C4-2B (cell line): Measurements from ENCODE around the gene NEB.
"Not testable (repeated sequence)": the region's sequence is repeated elsewhere in the genome, so short reads cannot be mapped to it uniquely, and the experiment has no call there.

Source experiments
- H3K27ac ChIP-seq: fragments of 450-650 bp; 2 replicates; pipeline ENCODE4 v1.5.1; 2017
- ZFX ChIP-seq: fragments of 450-650 bp; IDR thresholded peaks from 2 replicates; pipeline ENCODE4 v1.6.1; 2017
- TF ChIP-seq, protein P1 (sequence below): fragments of 450-650 bp; conservative IDR thresholded peaks from 2 replicates; pipeline ENCODE4 v1.5.1; 2017; ENCODE audit warnings: mild to moderate bottlenecking

Gene NEB

GRCh38 chr2:151758744-151759143 is 24.5 kb upstream of the NEB start:
- TF ChIP-seq, protein P1, sequence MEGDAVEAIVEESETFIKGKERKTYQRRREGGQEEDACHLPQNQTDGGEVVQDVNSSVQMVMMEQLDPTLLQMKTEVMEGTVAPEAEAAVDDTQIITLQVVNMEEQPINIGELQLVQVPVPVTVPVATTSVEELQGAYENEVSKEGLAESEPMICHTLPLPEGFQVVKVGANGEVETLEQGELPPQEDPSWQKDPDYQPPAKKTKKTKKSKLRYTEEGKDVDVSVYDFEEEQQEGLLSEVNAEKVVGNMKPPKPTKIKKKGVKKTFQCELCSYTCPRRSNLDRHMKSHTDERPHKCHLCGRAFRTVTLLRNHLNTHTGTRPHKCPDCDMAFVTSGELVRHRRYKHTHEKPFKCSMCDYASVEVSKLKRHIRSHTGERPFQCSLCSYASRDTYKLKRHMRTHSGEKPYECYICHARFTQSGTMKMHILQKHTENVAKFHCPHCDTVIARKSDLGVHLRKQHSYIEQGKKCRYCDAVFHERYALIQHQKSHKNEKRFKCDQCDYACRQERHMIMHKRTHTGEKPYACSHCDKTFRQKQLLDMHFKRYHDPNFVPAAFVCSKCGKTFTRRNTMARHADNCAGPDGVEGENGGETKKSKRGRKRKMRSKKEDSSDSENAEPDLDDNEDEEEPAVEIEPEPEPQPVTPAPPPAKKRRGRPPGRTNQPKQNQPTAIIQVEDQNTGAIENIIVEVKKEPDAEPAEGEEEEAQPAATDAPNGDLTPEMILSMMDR = no peak
- no peak for TF ChIP-seq ZFX
- no peak overlapping the region for H3K27ac ChIP-seq

GRCh38 chr2:151757861-151758260 is 23.6 kb upstream of the NEB start:
- TF ChIP-seq, protein P1 = no peak
- no peak for TF ChIP-seq ZFX
- H3K27ac ChIP-seq = no peak overlapping the region

- no peak overlapping the region for H3K27ac ChIP-seq
- TF ChIP-seq, protein P1 = no peak
- TF ChIP-seq ZFX = no peak
These were observed 22.5 kb upstream of the NEB start for GRCh38 chr2:151756820-151757219.

DNA sequence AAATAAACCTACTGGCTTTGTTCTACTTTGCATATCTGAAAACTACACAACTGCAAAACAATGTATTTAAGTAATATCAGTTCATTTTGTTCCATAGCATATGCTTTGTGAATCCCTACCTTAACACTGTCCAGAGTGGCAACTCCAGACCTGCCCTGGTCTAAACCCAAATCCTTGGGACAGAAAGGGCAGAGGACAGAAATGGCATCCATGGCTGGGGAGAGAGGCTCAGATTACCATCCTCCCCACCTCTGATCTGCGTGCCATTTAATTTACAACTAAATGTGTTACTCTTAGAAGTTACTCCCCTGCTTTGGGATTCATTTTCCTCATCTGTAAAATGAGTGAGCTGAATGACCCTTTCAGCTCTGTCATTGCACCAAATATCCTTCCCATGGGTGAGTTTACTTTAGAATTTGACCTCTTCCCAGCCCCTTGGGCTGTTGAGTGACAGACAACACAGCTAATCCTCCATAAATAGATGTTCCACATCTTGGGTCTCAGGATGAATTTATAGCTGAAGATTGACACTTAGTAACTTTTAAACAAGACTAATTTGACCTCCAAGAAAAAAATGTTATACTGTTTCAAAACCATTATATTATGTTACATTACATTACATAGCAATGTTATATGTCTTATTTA is 20.1 kb upstream of the NEB start:
- no peak overlapping the region for H3K27ac ChIP-seq
- TF ChIP-seq, protein P1 = no peak

DNA sequence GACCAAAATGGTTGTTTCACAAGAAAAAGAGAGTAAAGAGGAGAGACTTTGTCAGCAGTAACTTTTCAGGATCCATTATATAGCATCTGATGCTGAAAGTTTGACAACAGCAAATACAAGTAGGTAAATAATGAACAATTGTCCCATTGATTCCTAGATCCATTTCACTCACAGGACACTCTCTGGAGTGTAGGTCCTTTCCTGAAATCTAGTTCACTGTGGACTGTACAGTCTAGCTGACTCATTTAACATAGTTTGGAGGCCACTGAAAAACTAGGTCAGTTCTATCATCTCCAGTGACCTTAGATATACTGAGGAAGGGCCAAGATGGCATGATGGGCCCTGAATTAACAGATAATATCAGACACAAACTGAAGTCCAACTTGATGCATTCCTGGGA is 19.3 kb upstream of the NEB start:
- H3K27ac ChIP-seq = no peak overlapping the region
- TF ChIP-seq, protein P1 = no peak
- TF ChIP-seq ZFX = no peak

DNA sequence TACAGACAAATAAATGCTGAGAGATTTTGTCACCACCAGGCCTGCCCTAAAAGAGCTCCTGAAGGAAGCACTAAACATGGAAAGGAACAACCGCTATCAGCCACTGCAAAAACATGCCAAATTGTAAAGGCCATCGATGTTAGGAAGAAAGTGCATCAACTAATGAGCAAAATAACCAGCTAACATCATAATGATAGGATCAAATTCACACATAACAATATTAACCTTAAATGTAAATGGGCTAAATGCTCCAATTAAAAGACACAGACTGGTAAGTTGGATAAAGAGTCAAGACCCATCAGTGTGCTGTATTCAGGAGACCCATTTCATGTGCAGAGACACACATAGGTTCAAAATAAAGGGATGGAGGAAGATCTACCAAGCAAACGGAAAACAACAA is 11.0 kb upstream of the NEB start:
- not testable (repeated sequence) for H3K27ac ChIP-seq

DNA sequence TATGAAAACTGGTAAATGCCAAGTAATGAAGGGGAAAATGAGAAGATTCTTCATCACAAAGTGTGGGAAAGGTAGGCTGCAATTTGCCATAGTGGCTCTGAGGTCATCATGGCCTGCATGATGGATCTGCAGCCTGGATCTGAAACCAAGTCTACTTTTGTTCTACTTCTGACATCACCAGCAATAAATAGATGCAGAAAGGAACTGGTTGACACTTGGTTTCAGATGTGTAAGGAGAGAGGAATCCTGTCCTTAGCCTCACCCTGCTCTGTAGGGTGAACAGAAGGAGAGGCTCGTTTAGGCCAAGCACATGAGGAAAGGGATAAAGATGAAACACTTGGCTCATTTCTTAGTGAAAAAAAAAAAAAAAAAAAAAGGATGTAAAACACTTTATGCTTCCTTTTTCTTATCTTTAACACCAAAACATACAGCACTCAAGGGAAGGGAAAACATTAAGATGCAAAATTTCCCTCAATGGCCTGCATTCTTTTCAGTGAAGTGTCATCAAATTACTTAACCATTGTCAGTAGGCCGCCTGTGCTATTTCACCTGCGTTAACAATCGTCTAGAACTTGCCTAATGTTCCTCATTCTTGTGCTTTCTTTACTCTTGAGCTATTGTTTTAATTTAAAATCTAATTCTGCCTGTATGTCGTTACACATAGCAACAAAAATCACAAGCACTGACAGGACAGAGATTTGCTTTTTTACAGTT is 3.9 kb downstream of the NEB start:
- TF ChIP-seq ZFX = no peak
- TF ChIP-seq, protein P1 = no peak
- no peak overlapping the region for H3K27ac ChIP-seq

DNA sequence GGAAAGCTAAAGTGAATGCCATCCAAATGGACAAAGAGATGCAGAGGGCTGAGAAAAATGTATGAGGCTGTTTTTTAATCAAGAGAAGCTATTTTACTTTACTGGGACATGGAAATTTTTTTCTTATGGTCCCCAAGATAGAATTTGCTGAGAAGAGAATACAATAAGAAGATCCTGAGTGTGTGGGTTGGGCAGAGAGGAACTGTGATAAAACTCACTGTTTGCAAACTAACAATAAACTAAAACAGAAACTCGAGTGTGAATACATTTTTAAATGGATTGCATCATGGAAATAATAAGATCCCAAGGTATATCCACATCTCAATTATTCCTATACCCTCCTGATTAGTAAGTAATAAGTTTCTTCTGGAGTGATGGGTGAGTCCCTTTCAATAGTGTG is 4.4 kb downstream of the NEB start:
- no peak for TF ChIP-seq ZFX
- TF ChIP-seq, protein P1 = no peak
- H3K27ac ChIP-seq = no peak overlapping the region
